ENCODE measurements around the gene LIAS.
"Not testable (repeated sequence)": the region's sequence is repeated elsewhere in the genome, so short reads cannot be mapped to it uniquely, and the experiment has no call there.

DNA sequence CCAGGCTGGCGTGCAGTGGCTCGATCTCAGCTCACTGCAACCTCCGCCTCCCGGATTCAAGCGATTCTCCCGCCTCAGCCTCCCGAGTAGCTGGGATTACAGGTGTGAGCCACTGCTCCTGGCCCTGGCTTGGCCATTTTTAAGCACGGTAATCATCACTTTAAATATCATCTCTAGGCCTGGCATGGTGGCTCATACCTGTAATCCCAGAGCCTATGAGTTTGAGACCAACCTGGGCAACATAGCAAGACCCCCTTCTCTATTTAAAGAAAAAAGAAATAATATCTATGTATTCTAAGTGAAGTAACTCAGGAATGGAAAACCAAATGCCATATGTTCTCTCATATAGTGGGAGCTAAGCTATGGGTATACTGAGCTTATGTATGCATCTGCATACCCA is 47.3 kb upstream of the LIAS start:
- TF ChIP-seq, protein P1, sequence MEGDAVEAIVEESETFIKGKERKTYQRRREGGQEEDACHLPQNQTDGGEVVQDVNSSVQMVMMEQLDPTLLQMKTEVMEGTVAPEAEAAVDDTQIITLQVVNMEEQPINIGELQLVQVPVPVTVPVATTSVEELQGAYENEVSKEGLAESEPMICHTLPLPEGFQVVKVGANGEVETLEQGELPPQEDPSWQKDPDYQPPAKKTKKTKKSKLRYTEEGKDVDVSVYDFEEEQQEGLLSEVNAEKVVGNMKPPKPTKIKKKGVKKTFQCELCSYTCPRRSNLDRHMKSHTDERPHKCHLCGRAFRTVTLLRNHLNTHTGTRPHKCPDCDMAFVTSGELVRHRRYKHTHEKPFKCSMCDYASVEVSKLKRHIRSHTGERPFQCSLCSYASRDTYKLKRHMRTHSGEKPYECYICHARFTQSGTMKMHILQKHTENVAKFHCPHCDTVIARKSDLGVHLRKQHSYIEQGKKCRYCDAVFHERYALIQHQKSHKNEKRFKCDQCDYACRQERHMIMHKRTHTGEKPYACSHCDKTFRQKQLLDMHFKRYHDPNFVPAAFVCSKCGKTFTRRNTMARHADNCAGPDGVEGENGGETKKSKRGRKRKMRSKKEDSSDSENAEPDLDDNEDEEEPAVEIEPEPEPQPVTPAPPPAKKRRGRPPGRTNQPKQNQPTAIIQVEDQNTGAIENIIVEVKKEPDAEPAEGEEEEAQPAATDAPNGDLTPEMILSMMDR (tag by site-specific recombination; IDR thresholded peaks at IDR 0.05) = not testable (repeated sequence)
- TF ChIP-seq, protein P2, sequence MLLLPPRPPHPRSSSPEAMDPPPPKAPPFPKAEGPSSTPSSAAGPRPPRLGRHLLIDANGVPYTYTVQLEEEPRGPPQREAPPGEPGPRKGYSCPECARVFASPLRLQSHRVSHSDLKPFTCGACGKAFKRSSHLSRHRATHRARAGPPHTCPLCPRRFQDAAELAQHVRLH (tag by site-specific recombination; IDR thresholded peaks at IDR 0.05) = not testable (repeated sequence)
- TF ChIP-seq, protein P3, sequence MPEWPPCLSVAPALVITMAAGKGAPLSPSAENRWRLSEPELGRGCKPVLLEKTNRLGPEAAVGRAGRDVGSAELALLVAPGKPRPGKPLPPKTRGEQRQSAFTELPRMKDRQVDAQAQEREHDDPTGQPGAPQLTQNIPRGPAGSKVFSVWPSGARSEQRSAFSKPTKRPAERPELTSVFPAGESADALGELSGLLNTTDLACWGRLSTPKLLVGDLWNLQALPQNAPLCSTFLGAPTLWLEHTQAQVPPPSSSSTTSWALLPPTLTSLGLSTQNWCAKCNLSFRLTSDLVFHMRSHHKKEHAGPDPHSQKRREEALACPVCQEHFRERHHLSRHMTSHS (tag by site-specific recombination; IDR thresholded peaks at IDR 0.05) = not testable (repeated sequence)
- TF ChIP-seq YY1 (tag by site-specific recombination; IDR thresholded peaks at IDR 0.05); ZNF610 (tag by site-specific recombination; IDR thresholded peaks at IDR 0.05; ENCODE audit: borderline replicate concordance): not testable (repeated sequence)
- TF ChIP-seq, protein P4, sequence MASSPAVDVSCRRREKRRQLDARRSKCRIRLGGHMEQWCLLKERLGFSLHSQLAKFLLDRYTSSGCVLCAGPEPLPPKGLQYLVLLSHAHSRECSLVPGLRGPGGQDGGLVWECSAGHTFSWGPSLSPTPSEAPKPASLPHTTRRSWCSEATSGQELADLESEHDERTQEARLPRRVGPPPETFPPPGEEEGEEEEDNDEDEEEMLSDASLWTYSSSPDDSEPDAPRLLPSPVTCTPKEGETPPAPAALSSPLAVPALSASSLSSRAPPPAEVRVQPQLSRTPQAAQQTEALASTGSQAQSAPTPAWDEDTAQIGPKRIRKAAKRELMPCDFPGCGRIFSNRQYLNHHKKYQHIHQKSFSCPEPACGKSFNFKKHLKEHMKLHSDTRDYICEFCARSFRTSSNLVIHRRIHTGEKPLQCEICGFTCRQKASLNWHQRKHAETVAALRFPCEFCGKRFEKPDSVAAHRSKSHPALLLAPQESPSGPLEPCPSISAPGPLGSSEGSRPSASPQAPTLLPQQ (tag by site-specific recombination; IDR thresholded peaks at IDR 0.05) = not testable (repeated sequence)
